Endodermal cell (in vitro differentiated cells): Measurements from ENCODE around the gene KIF26A. TPM values are rescaled to one million over a fixed set of nuclear protein-coding genes. Genes with fewer than 3 reads are reported as not detected.

Experiments used
- DNase-seq: peaks from one replicate; pipeline ENCODE4 v3.0.0-alpha.2; 2017
- H3K27ac ChIP-seq: 2 replicates; pipeline ENCODE4 v1.5.1; 2013; ENCODE audit warnings: mild to moderate bottlenecking, low read depth, low read length, moderate library complexity
- H3K27me3 ChIP-seq: 2 replicates; pipeline ENCODE4 v1.6.1; 2013; ENCODE audit warnings: mild to moderate bottlenecking, low read length, moderate library complexity; ENCODE audit not compliant: insufficient read depth, control insufficient read depth, poor library complexity, severe bottlenecking
- H3K36me3 ChIP-seq: 2 replicates; pipeline ENCODE4 v1.7.0; 2013; ENCODE audit warnings: mild to moderate bottlenecking, low read length, moderate library complexity; ENCODE audit not compliant: control insufficient read depth, insufficient read depth
- H3K4me1 ChIP-seq: one replicate; pipeline ENCODE4 v1.7.0; 2013; ENCODE audit warnings: low read length; ENCODE audit not compliant: control insufficient read depth, insufficient read depth
- H3K4me3 ChIP-seq: 2 replicates; pipeline ENCODE4 v1.5.1; 2013; ENCODE audit warnings: mild to moderate bottlenecking, low read length, moderate library complexity
- H3K9ac ChIP-seq: 2 replicates; pipeline ENCODE4 v1.6.1; 2013; ENCODE audit warnings: mild to moderate bottlenecking, low read length, moderate library complexity; ENCODE audit not compliant: poor library complexity, severe bottlenecking; ENCODE audit errors: extremely low read depth
- H3K9me3 ChIP-seq: 2 replicates; pipeline ENCODE4 v1.6.1; 2013; ENCODE audit warnings: mild to moderate bottlenecking, low read length, moderate library complexity; ENCODE audit not compliant: control insufficient read depth
- H3K27ac Mint-ChIP-seq: 2 replicates; pipeline ENCODE4 v1.8.0; 2020; ENCODE audit warnings: mixed read lengths
- H3K27me3 Mint-ChIP-seq: 2 replicates; pipeline ENCODE4 v1.8.0; 2021; ENCODE audit warnings: mild to moderate bottlenecking, mixed read lengths; ENCODE audit not compliant: insufficient read depth
- H3K36me3 Mint-ChIP-seq: 2 replicates; pipeline ENCODE4 v1.8.0; 2020; ENCODE audit warnings: low read depth, mixed read lengths
- H3K4me1 Mint-ChIP-seq: 2 replicates; pipeline ENCODE4 v1.8.0; 2020; ENCODE audit warnings: mixed read lengths
- H3K4me3 Mint-ChIP-seq: 2 replicates; pipeline ENCODE4 v1.8.0; 2020; ENCODE audit warnings: mild to moderate bottlenecking, moderate library complexity, mixed read lengths
- H3K9me3 Mint-ChIP-seq: 2 replicates; pipeline ENCODE4 v1.8.0; 2020; ENCODE audit warnings: mild to moderate bottlenecking, mixed read lengths
- CTCF ChIP-seq: fragments of 200-600 bp; sonication (generic); conservative IDR thresholded peaks from 2 replicates; pipeline ENCODE4 v1.5.0; 2021; ENCODE audit warnings: antibody characterized with exemption, mild to moderate bottlenecking
- WGBS, 2 experiments: methylation state at CpG; one replicate each; pipeline versions ENCODE4 v1.1.5 to v1.1.7; 2013; ENCODE audit warnings: missing lambda C conversion rate in 2 of 2, mixed read lengths in 1 of 2; ENCODE audit not compliant: insufficient coverage in 1 of 2, insufficient read length in 1 of 2; 5-methylcytosine and 5-hydroxymethylcytosine counted together
- total RNA-seq, 2 donors: library from RNA; stranded (reverse); fragmentation: NEBNext Ultra II Directional in 1 of 2; extraction: Animal tissue kit (Norgen Biotek cat#: 25700) in 1 of 2; gene quantifications; 2 replicates in 1 of 2; 3 replicates in 1 of 2; pipeline ENCODE4 v1.2.1, GENCODE V29; 2021

KIF26A gene
- total RNA-seq, 2 donors from 2014 or later: 36.7 to 54.8 TPM

- no peak overlapping the region for H3K27ac ChIP-seq
- H3K27ac Mint-ChIP-seq: peak overlapping the region; percentile 52
- no peaks in the 10 kb centered on the region for H3K36me3 ChIP-seq
- WGBS, 2 experiments: 94 to 99% methylated on average over 9 to 11 of the region's 11 CpGs
- peaks cover 4% of the 10 kb centered on the region for H3K4me1 Mint-ChIP-seq
- H3K9me3 ChIP-seq: no peaks in the 10 kb centered on the region
- TF ChIP-seq CTCF: no peak
- no peak for DNase-seq
- no peak overlapping the region for H3K4me3 Mint-ChIP-seq
- no peak overlapping the region for H3K9ac ChIP-seq
- H3K27me3 Mint-ChIP-seq: peaks cover 2% of the 10 kb centered on the region
- no peaks in the 10 kb centered on the region for H3K36me3 Mint-ChIP-seq
- H3K4me1 ChIP-seq: no peaks in the 10 kb centered on the region
- H3K9me3 Mint-ChIP-seq: no peaks in the 10 kb centered on the region
- no peak overlapping the region for H3K4me3 ChIP-seq
- H3K27me3 ChIP-seq: peaks cover 3% of the 10 kb centered on the region
These were observed 56.3 kb downstream of the KIF26A start for GRCh38 chr14:104194716-104195115.

GRCh38 chr14:104195361-104195760 is 57.0 kb downstream of the KIF26A start:
- Mint-ChIP-seq H3K9me3 (no peaks in the 10 kb centered on the region), H3K4me3 (no peak overlapping the region)

GRCh38 chr14:104195878-104196277 is 57.5 kb downstream of the KIF26A start:
- 77 to 88% methylated on average over 15 to 17 of the region's 17 CpGs for WGBS, 2 experiments

More at GRCh38 chr14:104195361-104195760, 57.0 kb downstream of the KIF26A start:
- H3K9me3 ChIP-seq: no peaks in the 10 kb centered on the region
- H3K4me1 ChIP-seq: no peaks in the 10 kb centered on the region
- no peak for TF ChIP-seq CTCF
- WGBS, 2 experiments: 95 to 97% methylated on average over 13 to 16 of the region's 16 CpGs
- H3K9ac ChIP-seq: no peak overlapping the region
- H3K27me3 ChIP-seq: peaks cover 3% of the 10 kb centered on the region
- no peak overlapping the region for H3K4me3 ChIP-seq
- H3K36me3 ChIP-seq: no peaks in the 10 kb centered on the region
- DNase-seq: no peak
- peaks cover 4% of the 10 kb centered on the region for H3K4me1 Mint-ChIP-seq
- no peaks in the 10 kb centered on the region for H3K36me3 Mint-ChIP-seq
- peak overlapping the region; percentile 31 for H3K27ac ChIP-seq
- no peak overlapping the region for H3K27ac Mint-ChIP-seq
- peaks cover 2% of the 10 kb centered on the region for H3K27me3 Mint-ChIP-seq

More at GRCh38 chr14:104195878-104196277, 57.5 kb downstream of the KIF26A start:
- H3K4me1 Mint-ChIP-seq: peaks cover 4% of the 10 kb centered on the region
- H3K27ac Mint-ChIP-seq: no peak overlapping the region
- Histone ChIP-seq H3K4me3 (no peak overlapping the region), H3K36me3 (no peaks in the 10 kb centered on the region), H3K9ac (no peak overlapping the region), H3K4me1 (no peaks in the 10 kb centered on the region), H3K27me3 (peaks cover 3% of the 10 kb centered on the region), H3K27ac (peak overlapping the region; percentile 31), H3K9me3 (no peaks in the 10 kb centered on the region)
- no peaks in the 10 kb centered on the region for H3K36me3 Mint-ChIP-seq
- H3K27me3 Mint-ChIP-seq: peaks cover 2% of the 10 kb centered on the region
- no peaks in the 10 kb centered on the region for H3K9me3 Mint-ChIP-seq
- TF ChIP-seq CTCF: no peak
- H3K4me3 Mint-ChIP-seq: no peak overlapping the region
- DNase-seq: no peak
